Measurements from ENCODE around the gene QRICH1. TPM values are rescaled to one million over a fixed set of nuclear protein-coding genes. Genes with fewer than 3 reads are reported as not detected.
A peak's percentile ranks its signal among the peaks of the same experiment; 100 is the strongest.

QRICH1 gene
- total RNA-seq, 1 donor from 2014 or later, result 123 TPM

DNA sequence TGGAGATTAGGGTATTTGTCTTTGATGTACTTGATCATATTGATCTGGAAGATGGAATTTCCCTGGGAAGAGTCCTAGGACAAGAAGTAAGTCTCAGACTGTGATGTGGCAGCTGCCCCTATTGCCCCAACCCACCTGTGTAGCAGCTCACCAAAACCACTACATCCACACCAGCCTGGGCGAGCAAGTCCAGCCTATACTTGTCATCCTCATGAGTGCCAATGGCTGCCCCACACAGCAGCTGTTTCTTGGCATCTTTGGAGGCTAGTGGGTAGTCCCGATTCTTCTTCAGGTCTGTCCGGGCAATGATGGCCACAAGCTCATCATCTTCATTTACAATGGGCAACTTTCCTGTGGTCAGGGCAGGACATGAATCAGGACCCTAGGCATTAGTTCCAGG is 67.3 kb downstream of the QRICH1 start:
- peak overlapping the region; percentile 62 for H3K4me3 Mint-ChIP-seq
- no peak for DNase-seq (ENCODE audit: extremely low spot score, unreplicated experiment)
- H3K27ac Mint-ChIP-seq, result no peak overlapping the region
- H3K27me3 Mint-ChIP-seq, result no peaks in the 10 kb centered on the region
- peaks cover 34% of the 10 kb centered on the region for H3K4me1 Mint-ChIP-seq (ENCODE audit: unreplicated experiment)
- TF ChIP-seq, protein P1, sequence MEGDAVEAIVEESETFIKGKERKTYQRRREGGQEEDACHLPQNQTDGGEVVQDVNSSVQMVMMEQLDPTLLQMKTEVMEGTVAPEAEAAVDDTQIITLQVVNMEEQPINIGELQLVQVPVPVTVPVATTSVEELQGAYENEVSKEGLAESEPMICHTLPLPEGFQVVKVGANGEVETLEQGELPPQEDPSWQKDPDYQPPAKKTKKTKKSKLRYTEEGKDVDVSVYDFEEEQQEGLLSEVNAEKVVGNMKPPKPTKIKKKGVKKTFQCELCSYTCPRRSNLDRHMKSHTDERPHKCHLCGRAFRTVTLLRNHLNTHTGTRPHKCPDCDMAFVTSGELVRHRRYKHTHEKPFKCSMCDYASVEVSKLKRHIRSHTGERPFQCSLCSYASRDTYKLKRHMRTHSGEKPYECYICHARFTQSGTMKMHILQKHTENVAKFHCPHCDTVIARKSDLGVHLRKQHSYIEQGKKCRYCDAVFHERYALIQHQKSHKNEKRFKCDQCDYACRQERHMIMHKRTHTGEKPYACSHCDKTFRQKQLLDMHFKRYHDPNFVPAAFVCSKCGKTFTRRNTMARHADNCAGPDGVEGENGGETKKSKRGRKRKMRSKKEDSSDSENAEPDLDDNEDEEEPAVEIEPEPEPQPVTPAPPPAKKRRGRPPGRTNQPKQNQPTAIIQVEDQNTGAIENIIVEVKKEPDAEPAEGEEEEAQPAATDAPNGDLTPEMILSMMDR (conservative IDR thresholded peaks at IDR 0.05), result no peak
- no peaks in the 10 kb centered on the region for H3K9me3 Mint-ChIP-seq
- peaks cover 24% of the 10 kb centered on the region for H3K36me3 Mint-ChIP-seq

DNA sequence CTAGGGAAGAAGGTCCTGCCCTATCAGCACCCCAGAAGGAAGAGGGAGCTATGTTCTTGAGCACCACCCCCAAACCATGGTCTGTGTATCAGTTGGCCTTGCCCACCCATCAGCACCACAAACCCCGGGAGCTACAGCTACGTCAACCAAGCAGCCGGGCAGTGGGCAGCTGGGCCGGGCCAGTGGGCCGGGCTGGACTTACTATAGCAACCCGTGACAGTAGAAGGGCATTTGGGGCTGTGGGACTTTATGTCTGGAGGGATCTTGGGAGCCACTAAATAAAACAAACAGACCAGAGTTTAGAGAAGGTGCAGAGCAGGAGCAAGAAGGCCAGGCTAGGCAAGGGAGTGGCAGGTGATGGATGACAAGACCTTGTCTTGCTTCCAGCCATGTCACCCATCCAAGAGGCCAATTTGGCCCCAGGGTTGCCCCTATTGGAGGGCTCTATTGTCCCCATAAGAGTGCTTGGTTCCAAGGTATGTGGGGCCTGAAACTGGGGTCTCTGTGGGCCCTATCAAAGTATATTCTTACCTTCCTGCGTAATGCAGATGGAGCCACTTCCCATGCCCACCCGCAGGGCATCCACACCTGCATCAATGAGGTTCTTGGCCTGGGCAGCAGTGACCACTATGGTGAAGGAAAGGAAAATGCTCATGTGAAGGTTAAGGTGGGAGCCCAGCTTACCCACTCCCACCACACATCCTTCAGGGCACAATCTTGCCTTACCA is 67.9 kb downstream of the QRICH1 start:
- TF ChIP-seq, protein P1 (conservative IDR thresholded peaks at IDR 0.05), result no peak
- H3K4me3 Mint-ChIP-seq, result peak overlapping the region; percentile 36
- H3K27me3 Mint-ChIP-seq, result no peaks in the 10 kb centered on the region
- H3K36me3 Mint-ChIP-seq, result peaks cover 22% of the 10 kb centered on the region
- no peak for DNase-seq (ENCODE audit: extremely low spot score, unreplicated experiment)
- peaks cover 34% of the 10 kb centered on the region for H3K4me1 Mint-ChIP-seq (ENCODE audit: unreplicated experiment)
- no peaks in the 10 kb centered on the region for H3K9me3 Mint-ChIP-seq
- peak overlapping the region; percentile 51 for H3K27ac Mint-ChIP-seq

DNA sequence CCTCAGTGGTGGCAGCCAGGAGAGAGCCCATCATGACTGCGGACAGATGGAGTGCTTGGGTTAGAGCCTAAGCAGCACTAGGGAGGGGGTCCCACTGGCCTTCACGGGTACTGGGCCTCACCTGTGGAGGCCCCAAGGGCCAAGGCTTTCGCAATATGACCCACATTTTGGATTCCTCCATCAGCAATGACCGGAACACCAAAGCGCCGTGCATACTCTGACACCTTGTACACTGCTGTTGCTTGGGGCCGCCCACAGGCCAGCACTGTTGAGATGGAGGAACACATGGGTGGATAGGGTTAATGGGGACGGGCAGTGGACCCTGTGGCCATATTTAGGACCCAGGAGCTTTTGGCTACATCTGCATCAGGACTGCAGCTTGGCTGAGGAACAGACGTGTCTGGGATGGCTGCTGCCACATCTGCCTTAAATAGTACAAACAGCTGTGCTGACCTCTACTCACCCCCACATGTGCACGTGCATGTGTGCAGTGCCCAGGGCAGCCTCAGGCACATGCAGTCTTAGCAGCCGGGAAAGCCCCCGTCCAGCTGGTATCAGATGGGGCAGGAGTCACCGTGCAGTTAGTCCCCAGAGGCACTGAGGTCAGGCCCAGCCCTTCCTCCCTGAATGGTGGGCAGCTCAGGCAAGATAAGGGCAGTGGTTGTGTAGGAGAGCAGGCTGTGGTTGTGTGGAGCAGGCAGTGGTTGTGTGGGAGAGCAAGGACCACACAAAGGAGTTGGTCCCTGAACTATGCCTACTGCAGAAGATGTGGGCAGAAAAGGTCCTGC is 68.7 kb downstream of the QRICH1 start:
- H3K4me1 Mint-ChIP-seq (ENCODE audit: unreplicated experiment), result peaks cover 34% of the 10 kb centered on the region
- DNase-seq (ENCODE audit: extremely low spot score, unreplicated experiment), result no peak
- H3K4me3 Mint-ChIP-seq, result no peak overlapping the region
- peaks cover 22% of the 10 kb centered on the region for H3K36me3 Mint-ChIP-seq
- TF ChIP-seq, protein P1 (conservative IDR thresholded peaks at IDR 0.05), result no peak
- H3K27ac Mint-ChIP-seq, result peak overlapping the region; percentile 51
- H3K27me3 Mint-ChIP-seq, result no peaks in the 10 kb centered on the region
- H3K9me3 Mint-ChIP-seq, result no peaks in the 10 kb centered on the region

DNA sequence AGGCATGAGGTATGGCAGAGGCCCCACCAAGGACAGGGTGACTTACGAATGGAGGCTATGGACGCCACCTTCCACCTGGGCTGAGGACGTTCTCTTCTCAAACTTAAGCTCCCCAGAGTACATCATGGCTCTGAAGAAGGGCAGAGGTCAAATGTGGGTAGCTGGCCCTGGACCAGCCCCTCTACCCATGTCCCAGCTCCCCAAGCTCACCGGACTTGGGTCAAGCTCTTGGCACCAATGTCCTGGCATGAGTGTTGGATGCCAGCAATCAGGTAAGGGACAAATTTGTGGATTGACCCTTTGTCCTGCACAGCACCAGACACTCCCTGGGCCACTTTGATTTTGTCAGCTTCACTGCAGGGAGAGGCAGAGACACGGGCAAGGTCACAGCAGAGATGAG is 69.4 kb downstream of the QRICH1 start:
- no peak overlapping the region for H3K27ac Mint-ChIP-seq
- no peaks in the 10 kb centered on the region for H3K9me3 Mint-ChIP-seq
- no peak for DNase-seq (ENCODE audit: extremely low spot score, unreplicated experiment)
- TF ChIP-seq, protein P1 (conservative IDR thresholded peaks at IDR 0.05), result no peak
- H3K27me3 Mint-ChIP-seq, result no peaks in the 10 kb centered on the region
- no peak overlapping the region for H3K4me3 Mint-ChIP-seq
- H3K4me1 Mint-ChIP-seq (ENCODE audit: unreplicated experiment), result peaks cover 29% of the 10 kb centered on the region
- H3K36me3 Mint-ChIP-seq, result peaks cover 20% of the 10 kb centered on the region

DNA sequence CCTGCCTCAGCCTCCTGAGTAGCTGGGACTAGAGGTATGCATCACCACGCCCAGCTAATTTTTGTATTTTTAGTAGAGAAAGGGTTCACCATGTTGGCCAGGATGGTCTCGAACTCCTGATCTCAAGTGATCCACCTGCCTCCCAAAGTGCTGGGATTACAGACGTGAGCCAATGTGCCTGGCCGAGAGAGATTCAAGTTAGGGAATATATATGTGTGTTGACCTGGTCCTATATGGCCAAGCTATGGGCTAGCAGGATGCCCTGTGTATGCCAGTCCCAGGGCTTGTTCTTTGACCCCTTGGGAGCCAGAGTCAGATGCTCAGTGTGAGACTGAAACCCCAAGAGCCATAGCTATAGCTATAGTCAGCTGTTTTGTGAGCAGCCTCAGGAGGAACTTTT is 70.1 kb downstream of the QRICH1 start:
- no peaks in the 10 kb centered on the region for H3K27me3 Mint-ChIP-seq
- peaks cover 16% of the 10 kb centered on the region for H3K36me3 Mint-ChIP-seq
- no peaks in the 10 kb centered on the region for H3K9me3 Mint-ChIP-seq
- DNase-seq (ENCODE audit: extremely low spot score, unreplicated experiment), result no peak
- H3K4me3 Mint-ChIP-seq, result peak overlapping the region; percentile 94
- TF ChIP-seq, protein P1 (conservative IDR thresholded peaks at IDR 0.05), result no peak
- H3K27ac Mint-ChIP-seq, result peak overlapping the region; percentile 92
- H3K4me1 Mint-ChIP-seq (ENCODE audit: unreplicated experiment), result peaks cover 26% of the 10 kb centered on the region

Measured in type B pancreatic cell (in vitro differentiated cells).